HG02973 (cell line): ENCODE results near the gene LRCH2.

Experiments
- ATAC-seq: cut with Tn5 transposase; IDR thresholded peaks from one replicate; pipeline ENCODE4 v1.9.1; 2021; ENCODE audit warnings: moderate library complexity; ENCODE audit not compliant: unreplicated experiment

LRCH2 gene

GRCh38 chrX:115068896-115069295 is 165.0 kb downstream of the LRCH2 start:
- no peak for ATAC-seq

- no peak for ATAC-seq
Observed at GRCh38 chrX:115067812-115068211, 166.1 kb downstream of the LRCH2 start.

DNA sequence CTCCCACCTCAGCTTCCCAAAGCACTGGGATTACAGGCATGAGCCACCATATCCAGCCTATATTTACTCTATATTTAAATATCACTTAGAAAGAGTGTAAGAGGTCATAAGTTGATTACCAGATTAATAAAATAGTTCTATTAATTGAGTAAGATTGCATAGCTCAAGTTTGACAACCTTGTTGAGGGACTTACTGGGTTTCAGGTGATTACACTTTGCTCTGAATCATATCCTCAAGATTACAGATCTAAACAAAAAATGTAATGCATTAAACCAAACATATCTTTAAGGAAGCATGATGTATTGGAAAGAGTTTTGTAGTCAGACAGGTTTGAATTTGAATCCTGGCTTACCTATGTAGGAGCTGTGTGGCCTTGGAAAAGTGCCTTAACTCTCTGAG is 168.6 kb downstream of the LRCH2 start:
- no peak for ATAC-seq
